ENCODE results near the gene COX18.

COX18 gene, protein sequence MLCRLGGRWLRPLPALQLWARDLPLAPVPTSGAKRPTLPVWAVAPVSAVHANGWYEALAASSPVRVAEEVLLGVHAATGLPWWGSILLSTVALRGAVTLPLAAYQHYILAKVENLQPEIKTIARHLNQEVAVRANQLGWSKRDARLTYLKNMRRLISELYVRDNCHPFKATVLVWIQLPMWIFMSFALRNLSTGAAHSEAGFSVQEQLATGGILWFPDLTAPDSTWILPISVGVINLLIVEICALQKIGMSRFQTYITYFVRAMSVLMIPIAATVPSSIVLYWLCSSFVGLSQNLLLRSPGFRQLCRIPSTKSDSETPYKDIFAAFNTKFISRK

GRCh38 chr4:73069338-73070073, at the start of gene COX18:
Gene COX18, minus strand, starts transcription at chr4:73069716. Its CDS starts 67 bp downstream, at chr4:73069649.
- Mint-ChIP-seq H3K4me3 (peak within 1 kb of the TSS; percentile 89 to 92 (median 90)), H3K36me3 (ENCODE audit: low read depth) (peaks cover 9% of the 10 kb centered on the region), H3K9me3 (no peaks in the 10 kb centered on the region), H3K27ac (peak within 1 kb of the TSS; percentile 93 to 98 (median 96)), H3K27me3 (ENCODE audit: low read depth) (no peaks in the 10 kb centered on the region), H3K4me1 (peaks cover 19% of the 10 kb centered on the region)
- TF ChIP-seq, protein P1, sequence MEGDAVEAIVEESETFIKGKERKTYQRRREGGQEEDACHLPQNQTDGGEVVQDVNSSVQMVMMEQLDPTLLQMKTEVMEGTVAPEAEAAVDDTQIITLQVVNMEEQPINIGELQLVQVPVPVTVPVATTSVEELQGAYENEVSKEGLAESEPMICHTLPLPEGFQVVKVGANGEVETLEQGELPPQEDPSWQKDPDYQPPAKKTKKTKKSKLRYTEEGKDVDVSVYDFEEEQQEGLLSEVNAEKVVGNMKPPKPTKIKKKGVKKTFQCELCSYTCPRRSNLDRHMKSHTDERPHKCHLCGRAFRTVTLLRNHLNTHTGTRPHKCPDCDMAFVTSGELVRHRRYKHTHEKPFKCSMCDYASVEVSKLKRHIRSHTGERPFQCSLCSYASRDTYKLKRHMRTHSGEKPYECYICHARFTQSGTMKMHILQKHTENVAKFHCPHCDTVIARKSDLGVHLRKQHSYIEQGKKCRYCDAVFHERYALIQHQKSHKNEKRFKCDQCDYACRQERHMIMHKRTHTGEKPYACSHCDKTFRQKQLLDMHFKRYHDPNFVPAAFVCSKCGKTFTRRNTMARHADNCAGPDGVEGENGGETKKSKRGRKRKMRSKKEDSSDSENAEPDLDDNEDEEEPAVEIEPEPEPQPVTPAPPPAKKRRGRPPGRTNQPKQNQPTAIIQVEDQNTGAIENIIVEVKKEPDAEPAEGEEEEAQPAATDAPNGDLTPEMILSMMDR (IDR thresholded peaks at IDR 0.05; ENCODE audit: unreplicated experiment in 3 of 3) = no peak

- Mint-ChIP-seq H3K27me3 (ENCODE audit: low read depth) (no peaks in the 10 kb centered on the region), H3K4me1 (no peaks in the 10 kb centered on the region), H3K36me3 (ENCODE audit: low read depth) (peaks cover 41% of the 10 kb centered on the region), H3K27ac (no peak overlapping the region), H3K9me3 (no peaks in the 10 kb centered on the region), H3K4me3 (no peak overlapping the region)
- TF ChIP-seq, protein P1 (IDR thresholded peaks at IDR 0.05; ENCODE audit: unreplicated experiment in 3 of 3) = no peak
Measured at GRCh38 chr4:73109493-73109892, 40.0 kb upstream of the COX18 start.

DNA sequence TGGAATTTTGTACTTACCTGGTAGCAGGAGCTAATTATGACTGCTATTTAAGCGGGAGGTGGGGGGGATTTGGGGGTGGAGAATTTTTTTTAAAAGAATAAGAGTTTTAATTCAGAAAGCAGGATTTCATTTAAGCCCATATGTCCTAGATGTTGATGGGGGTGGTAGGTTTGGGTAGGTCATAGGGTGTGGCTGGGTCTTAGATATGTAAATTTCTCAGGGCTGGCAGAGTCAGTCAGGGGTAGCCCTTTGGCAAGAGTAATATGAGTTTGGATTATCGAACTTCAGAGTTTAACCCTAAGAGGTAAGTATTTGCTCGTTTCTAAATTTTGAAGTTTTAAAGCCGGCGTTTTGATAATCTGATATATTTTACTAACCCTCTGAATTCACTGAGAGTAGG, 35.2 kb upstream of the COX18 start:
- Mint-ChIP-seq H3K36me3 (ENCODE audit: low read depth) (peaks cover 49% of the 10 kb centered on the region), H3K27ac (no peak overlapping the region), H3K4me3 (no peak overlapping the region), H3K9me3 (no peaks in the 10 kb centered on the region), H3K4me1 (no peaks in the 10 kb centered on the region), H3K27me3 (ENCODE audit: low read depth) (no peaks in the 10 kb centered on the region)
- TF ChIP-seq, protein P1 (IDR thresholded peaks at IDR 0.05; ENCODE audit: unreplicated experiment in 3 of 3) = no peak

DNA sequence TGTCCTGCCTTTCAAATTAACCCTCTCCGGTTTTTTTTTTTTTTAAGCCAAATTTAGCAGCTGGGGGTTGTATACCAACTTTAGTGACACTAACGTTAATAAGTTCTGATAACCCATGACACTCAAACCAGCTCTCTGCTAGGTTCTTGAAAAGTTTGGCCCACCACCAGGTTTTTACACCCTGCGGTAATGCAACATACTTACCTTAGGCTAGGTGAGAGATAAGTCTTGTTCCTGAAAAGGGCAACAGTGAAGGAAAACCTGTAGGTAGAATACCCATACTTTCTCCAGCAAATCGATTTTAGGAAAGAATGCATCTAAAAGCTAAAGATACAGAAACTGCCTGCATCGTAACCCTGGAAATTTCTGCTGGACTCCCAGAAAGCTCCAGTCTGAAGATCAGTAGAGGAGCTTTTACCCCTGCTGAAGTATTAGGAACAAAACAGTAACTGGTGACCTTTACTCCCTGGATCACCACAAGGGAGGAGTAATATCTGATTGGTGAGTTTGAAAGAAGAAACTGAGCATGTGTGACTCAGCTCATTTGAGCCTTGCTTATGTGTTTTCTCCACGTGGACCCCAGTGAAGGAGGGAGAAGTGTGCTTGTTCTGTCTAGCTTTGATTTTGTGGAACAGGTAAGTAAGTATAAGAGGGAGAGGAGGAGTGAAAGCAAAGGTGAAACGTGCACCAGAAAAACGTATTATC, 34.4 kb upstream of the COX18 start:
- Mint-ChIP-seq H3K4me1 (no peaks in the 10 kb centered on the region), H3K36me3 (ENCODE audit: low read depth) (peaks cover 54% of the 10 kb centered on the region), H3K27ac (peak overlapping the region in 1 of 3 experiments; percentile 21), H3K4me3 (no peak overlapping the region), H3K27me3 (ENCODE audit: low read depth) (no peaks in the 10 kb centered on the region), H3K9me3 (no peaks in the 10 kb centered on the region)
- TF ChIP-seq, protein P1 (IDR thresholded peaks at IDR 0.05; ENCODE audit: unreplicated experiment in 3 of 3) = no peak

DNA sequence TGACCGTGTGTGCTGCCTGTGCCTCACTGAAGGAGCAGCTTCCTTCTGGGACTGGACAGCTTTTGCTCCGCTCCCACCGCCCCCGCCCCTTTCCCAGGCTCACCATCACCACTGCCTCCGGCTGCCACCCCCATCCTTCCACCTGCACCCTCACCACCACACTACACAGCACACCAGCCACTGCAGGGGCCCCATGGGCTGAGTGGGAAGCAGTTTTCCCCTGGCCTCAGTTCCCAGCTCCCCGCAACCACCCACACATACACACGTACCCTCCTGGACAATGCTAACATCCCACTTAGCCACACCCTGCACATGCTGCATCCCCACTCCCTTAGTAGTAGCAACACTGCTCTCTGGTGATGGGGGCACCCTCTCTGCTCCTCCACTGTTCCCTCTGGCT, 29.6 kb upstream of the COX18 start:
- H3K27me3 Mint-ChIP-seq (ENCODE audit: low read depth) = no peaks in the 10 kb centered on the region
- no peak overlapping the region for H3K4me3 Mint-ChIP-seq
- H3K4me1 Mint-ChIP-seq = no peaks in the 10 kb centered on the region
- peak overlapping the region in 1 of 3 experiments; percentile 35 for H3K27ac Mint-ChIP-seq
- no peaks in the 10 kb centered on the region for H3K9me3 Mint-ChIP-seq
- TF ChIP-seq, protein P1 (IDR thresholded peaks at IDR 0.05; ENCODE audit: unreplicated experiment in 3 of 3) = no peak
- peaks cover 64% of the 10 kb centered on the region for H3K36me3 Mint-ChIP-seq (ENCODE audit: low read depth)
